Smooth muscle cell (in vitro differentiated cells): Measurements from ENCODE around the gene DPYSL5. TPM values are rescaled to one million over a fixed set of nuclear protein-coding genes. Genes with fewer than 3 reads are reported as not detected.

Experiments used
- DNase-seq: peaks from one replicate; lab custom pipeline; 2025; ENCODE audit not compliant: unreplicated experiment; lab: John Stamatoyannopoulos, UW
- H2AFZ ChIP-seq: fragments of 200-600 bp; sonication (generic); 2 replicates; pipeline ENCODE4 v1.6.0; 2016; ENCODE audit warnings: antibody characterized with exemption, low read depth, mild to moderate bottlenecking
- H3F3A ChIP-seq: fragments of 200-600 bp; sonication (generic); 2 replicates; pipeline ENCODE4 v1.6.0; 2017; ENCODE audit warnings: antibody characterized with exemption, low read depth
- H3K27ac ChIP-seq: fragments of 200-600 bp; sonication (generic); 2 replicates; pipeline ENCODE4 v1.5.1; 2016; ENCODE audit warnings: low read depth, mild to moderate bottlenecking
- H3K27me3 ChIP-seq: fragments of 200-600 bp; sonication (generic); 2 replicates; pipeline ENCODE4 v1.6.1; 2016; ENCODE audit warnings: low read depth, mild to moderate bottlenecking
- H3K36me3 ChIP-seq: fragments of 200-600 bp; sonication (generic); 2 replicates; pipeline ENCODE4 v1.5.1; 2016; ENCODE audit warnings: low read depth
- H3K4me1 ChIP-seq: fragments of 200-600 bp; sonication (generic); 2 replicates; pipeline ENCODE4 v1.5.1; 2016; ENCODE audit warnings: low read depth
- H3K4me2 ChIP-seq: fragments of 200-600 bp; sonication (generic); 2 replicates; pipeline ENCODE4 v1.6.0; 2016; ENCODE audit warnings: mild to moderate bottlenecking
- H3K4me3 ChIP-seq: fragments of 200-600 bp; sonication (generic); 2 replicates; pipeline ENCODE4 v1.5.1; 2016; ENCODE audit warnings: mild to moderate bottlenecking
- H3K79me2 ChIP-seq: fragments of 200-600 bp; sonication (generic); 2 replicates; pipeline ENCODE4 v1.6.0; 2016; ENCODE audit warnings: low read depth, mild to moderate bottlenecking
- H3K9ac ChIP-seq: fragments of 200-600 bp; sonication (generic); 2 replicates; pipeline ENCODE4 v1.6.0; 2016; ENCODE audit warnings: low read depth
- H3K9me3 ChIP-seq: fragments of 200-600 bp; sonication (generic); replicated peaks from 2 replicates; pipeline ENCODE4 v1.5.1; 2016; ENCODE audit warnings: low read depth
- H4K20me1 ChIP-seq: fragments of 200-600 bp; sonication (generic); 2 replicates; pipeline ENCODE4 v1.6.0; 2016; ENCODE audit warnings: low read depth
- WGBS: methylation state at CpG from one replicate; pipeline ENCODE4 v1.1.7; 2016; ENCODE audit warnings: low lambda C conversion rate; 5-methylcytosine and 5-hydroxymethylcytosine counted together
- polyA plus RNA-seq: library from polyadenylated mRNA; unstranded; fragments of >200 nt; fragmentation: Nextera tagmentation; extraction: Ambion mirVana; gene quantifications from 2 replicates; pipeline ENCODE4 v1.2.1, GENCODE V29; 2016
- total RNA-seq: library from RNA; depleted of rRNA; stranded (reverse); fragments of >200 nt; gene quantifications from 2 replicates; pipeline ENCODE4 v1.2.3, GENCODE V29; 2014
- TF ChIP-seq, protein P1 (sequence below): fragments of 200-600 bp; sonication (generic); IDR thresholded peaks from 2 replicates; pipeline ENCODE4 v1.5.1; 2017; ENCODE audit warnings: borderline replicate concordance, mild to moderate bottlenecking, antibody characterized with exemption; ENCODE audit not compliant: insufficient read depth, poor library complexity, severe bottlenecking

DPYSL5 gene
- total and polyA plus RNA-seq, 2 experiments from 2014 or later = 0.40 TPM; not detected in 1

- H2AFZ ChIP-seq = no peak overlapping the region
- TF ChIP-seq, protein P1, sequence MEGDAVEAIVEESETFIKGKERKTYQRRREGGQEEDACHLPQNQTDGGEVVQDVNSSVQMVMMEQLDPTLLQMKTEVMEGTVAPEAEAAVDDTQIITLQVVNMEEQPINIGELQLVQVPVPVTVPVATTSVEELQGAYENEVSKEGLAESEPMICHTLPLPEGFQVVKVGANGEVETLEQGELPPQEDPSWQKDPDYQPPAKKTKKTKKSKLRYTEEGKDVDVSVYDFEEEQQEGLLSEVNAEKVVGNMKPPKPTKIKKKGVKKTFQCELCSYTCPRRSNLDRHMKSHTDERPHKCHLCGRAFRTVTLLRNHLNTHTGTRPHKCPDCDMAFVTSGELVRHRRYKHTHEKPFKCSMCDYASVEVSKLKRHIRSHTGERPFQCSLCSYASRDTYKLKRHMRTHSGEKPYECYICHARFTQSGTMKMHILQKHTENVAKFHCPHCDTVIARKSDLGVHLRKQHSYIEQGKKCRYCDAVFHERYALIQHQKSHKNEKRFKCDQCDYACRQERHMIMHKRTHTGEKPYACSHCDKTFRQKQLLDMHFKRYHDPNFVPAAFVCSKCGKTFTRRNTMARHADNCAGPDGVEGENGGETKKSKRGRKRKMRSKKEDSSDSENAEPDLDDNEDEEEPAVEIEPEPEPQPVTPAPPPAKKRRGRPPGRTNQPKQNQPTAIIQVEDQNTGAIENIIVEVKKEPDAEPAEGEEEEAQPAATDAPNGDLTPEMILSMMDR = no peak
- H3F3A ChIP-seq = no peaks in the 10 kb centered on the region
- no peaks in the 10 kb centered on the region for H3K9me3 ChIP-seq
- H3K9ac ChIP-seq = no peak overlapping the region
- H3K27me3 ChIP-seq = no peaks in the 10 kb centered on the region
- no peak overlapping the region for H3K4me3 ChIP-seq
- no peaks in the 10 kb centered on the region for H4K20me1 ChIP-seq
- H3K4me2 ChIP-seq = no peak overlapping the region
- no peak for DNase-seq
- no peak overlapping the region for H3K27ac ChIP-seq
- 94% methylated on average over 4 of the region's 4 CpGs for WGBS
- H3K4me1 ChIP-seq = peaks cover 38% of the 10 kb centered on the region
- no peaks in the 10 kb centered on the region for H3K36me3 ChIP-seq
- H3K79me2 ChIP-seq = no peaks in the 10 kb centered on the region
Observed at GRCh38 chr2:26914659-26915310, 66.9 kb downstream of the DPYSL5 start.

GRCh38 chr2:26915316-26915715 lies 67.4 kb downstream of the DPYSL5 start:
- TF ChIP-seq, protein P1 = no peak
- H3K27ac ChIP-seq = no peak overlapping the region
- no peak overlapping the region for H3K4me3 ChIP-seq
- H4K20me1 ChIP-seq = no peaks in the 10 kb centered on the region
- no peak overlapping the region for H2AFZ ChIP-seq
- H3K9me3 ChIP-seq = no peaks in the 10 kb centered on the region
- peaks cover 38% of the 10 kb centered on the region for H3K4me1 ChIP-seq
- no peaks in the 10 kb centered on the region for H3F3A ChIP-seq
- H3K27me3 ChIP-seq = no peaks in the 10 kb centered on the region
- no peak overlapping the region for H3K4me2 ChIP-seq
- no peaks in the 10 kb centered on the region for H3K36me3 ChIP-seq
- H3K9ac ChIP-seq = no peak overlapping the region
- WGBS = 96% methylated on average over 5 of the region's 5 CpGs
- DNase-seq = no peak
- no peaks in the 10 kb centered on the region for H3K79me2 ChIP-seq

DNA sequence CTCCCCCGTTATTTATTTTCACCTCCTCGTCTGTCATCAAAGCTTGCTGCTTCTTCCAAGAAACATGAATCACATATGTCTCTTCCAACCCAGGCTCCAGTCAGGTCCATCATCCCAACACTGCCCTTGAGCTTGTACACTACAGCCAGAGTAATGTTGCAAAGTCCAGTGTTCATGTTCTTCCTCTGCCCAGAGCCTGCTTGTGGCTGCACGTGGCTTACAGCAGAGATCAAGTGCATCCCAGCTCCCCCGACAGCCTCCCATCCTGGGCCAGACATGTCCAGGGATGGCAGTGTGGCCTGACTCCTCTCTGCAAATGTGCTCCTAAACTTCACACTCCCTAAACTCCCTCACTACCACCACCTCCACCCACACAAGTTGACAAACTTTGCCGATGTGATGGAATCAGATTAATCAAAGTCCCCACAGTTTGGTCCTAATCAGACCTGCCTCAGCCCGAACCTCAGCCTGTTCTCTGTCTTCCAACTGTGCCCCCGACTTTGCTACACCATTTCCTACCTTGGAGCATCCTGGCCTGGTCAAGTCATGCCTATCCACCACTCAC lies 68.3 kb downstream of the DPYSL5 start:
- H2AFZ ChIP-seq = no peak overlapping the region
- TF ChIP-seq, protein P1 = no peak
- no peak overlapping the region for H3K27ac ChIP-seq
- H3K9me3 ChIP-seq = no peaks in the 10 kb centered on the region
- H3K27me3 ChIP-seq = no peaks in the 10 kb centered on the region
- H3K4me2 ChIP-seq = no peak overlapping the region
- no peaks in the 10 kb centered on the region for H3K36me3 ChIP-seq
- H3K9ac ChIP-seq = no peak overlapping the region
- WGBS = 83% methylated on average over 7 of the region's 7 CpGs
- no peak overlapping the region for H3K4me3 ChIP-seq
- H3K4me1 ChIP-seq = peaks cover 36% of the 10 kb centered on the region
- no peaks in the 10 kb centered on the region for H4K20me1 ChIP-seq
- H3K79me2 ChIP-seq = no peaks in the 10 kb centered on the region
- DNase-seq = no peak
- H3F3A ChIP-seq = no peaks in the 10 kb centered on the region
